ENCODE measurements around the gene ACOXL.

GRCh38 chr2:110848519-110849030, 116.2 kb downstream of the ACOXL start:
- TF ChIP-seq CTCF (IDR thresholded peaks at IDR 0.05): no peak
- TF ChIP-seq EP300 (IDR thresholded peaks at IDR 0.05): no peak
